Nephron (organoid): Measurements from ENCODE around the gene CHST11.
"Not testable (repeated sequence)": the region's sequence is repeated elsewhere in the genome, so short reads cannot be mapped to it uniquely, and the experiment has no call there.

Source experiments
- H3K27ac Mint-ChIP-seq, 3 experiments: 2 replicates each; pipeline ENCODE4 v1.8.0; 2020; ENCODE audit warnings: mixed read lengths in 3 of 3, mild to moderate bottlenecking in 2 of 3, moderate library complexity in 1 of 3
- H3K27me3 Mint-ChIP-seq: 2 replicates; pipeline ENCODE4 v1.8.0; 2021; ENCODE audit warnings: low read depth, mild to moderate bottlenecking, moderate library complexity, mixed read lengths
- H3K36me3 Mint-ChIP-seq: 2 replicates; pipeline ENCODE4 v1.8.0; 2020; ENCODE audit warnings: low read depth, mixed read lengths
- H3K4me1 Mint-ChIP-seq: 2 replicates; pipeline ENCODE4 v1.8.0; 2020; ENCODE audit warnings: mixed read lengths
- H3K4me3 Mint-ChIP-seq, 3 experiments: 2 replicates each; pipeline ENCODE4 v1.8.0; 2020; ENCODE audit warnings: mild to moderate bottlenecking in 3 of 3, mixed read lengths in 3 of 3, moderate library complexity in 2 of 3
- H3K9me3 Mint-ChIP-seq: 2 replicates; pipeline ENCODE4 v1.8.0; 2020; ENCODE audit warnings: mixed read lengths
- TF ChIP-seq, protein P1 (sequence below), 3 experiments: fragments of 200-600 bp; sonication (generic); IDR thresholded peaks; one replicate each; pipeline ENCODE4 v1.5.0; 2021; ENCODE audit warnings: antibody characterized with exemption in 3 of 3; ENCODE audit not compliant: unreplicated experiment in 3 of 3

Gene CHST11

DNA sequence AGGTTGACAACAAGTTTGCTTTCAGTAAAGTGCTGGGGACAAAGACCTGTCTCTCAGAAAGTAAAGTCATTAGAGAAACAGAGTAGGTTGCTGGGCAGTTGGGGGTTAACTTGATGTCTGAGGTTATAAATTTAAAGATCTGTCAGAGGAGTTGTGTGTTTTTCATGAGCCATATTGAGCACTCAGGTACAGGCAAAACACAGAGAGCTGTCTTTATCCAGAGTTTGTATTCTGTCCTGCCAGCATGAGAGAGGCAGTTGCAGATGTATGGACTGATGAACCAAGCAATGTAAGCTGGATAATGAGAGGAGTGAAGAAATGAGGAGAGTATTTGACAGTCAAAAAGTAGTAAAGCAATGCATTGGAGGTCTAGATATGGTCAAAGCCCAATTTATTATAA, 344.7 kb downstream of the CHST11 start:
- no peaks in the 10 kb centered on the region for H3K36me3 Mint-ChIP-seq
- peaks cover 4% of the 10 kb centered on the region for H3K27me3 Mint-ChIP-seq
- no peak overlapping the region for H3K4me3 Mint-ChIP-seq
- no peaks in the 10 kb centered on the region for H3K4me1 Mint-ChIP-seq
- no peak overlapping the region for H3K27ac Mint-ChIP-seq
- no peaks in the 10 kb centered on the region for H3K9me3 Mint-ChIP-seq
- TF ChIP-seq, protein P1, sequence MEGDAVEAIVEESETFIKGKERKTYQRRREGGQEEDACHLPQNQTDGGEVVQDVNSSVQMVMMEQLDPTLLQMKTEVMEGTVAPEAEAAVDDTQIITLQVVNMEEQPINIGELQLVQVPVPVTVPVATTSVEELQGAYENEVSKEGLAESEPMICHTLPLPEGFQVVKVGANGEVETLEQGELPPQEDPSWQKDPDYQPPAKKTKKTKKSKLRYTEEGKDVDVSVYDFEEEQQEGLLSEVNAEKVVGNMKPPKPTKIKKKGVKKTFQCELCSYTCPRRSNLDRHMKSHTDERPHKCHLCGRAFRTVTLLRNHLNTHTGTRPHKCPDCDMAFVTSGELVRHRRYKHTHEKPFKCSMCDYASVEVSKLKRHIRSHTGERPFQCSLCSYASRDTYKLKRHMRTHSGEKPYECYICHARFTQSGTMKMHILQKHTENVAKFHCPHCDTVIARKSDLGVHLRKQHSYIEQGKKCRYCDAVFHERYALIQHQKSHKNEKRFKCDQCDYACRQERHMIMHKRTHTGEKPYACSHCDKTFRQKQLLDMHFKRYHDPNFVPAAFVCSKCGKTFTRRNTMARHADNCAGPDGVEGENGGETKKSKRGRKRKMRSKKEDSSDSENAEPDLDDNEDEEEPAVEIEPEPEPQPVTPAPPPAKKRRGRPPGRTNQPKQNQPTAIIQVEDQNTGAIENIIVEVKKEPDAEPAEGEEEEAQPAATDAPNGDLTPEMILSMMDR (IDR thresholded peaks at IDR 0.05; ENCODE audit: unreplicated experiment in 3 of 3) = no peak

DNA sequence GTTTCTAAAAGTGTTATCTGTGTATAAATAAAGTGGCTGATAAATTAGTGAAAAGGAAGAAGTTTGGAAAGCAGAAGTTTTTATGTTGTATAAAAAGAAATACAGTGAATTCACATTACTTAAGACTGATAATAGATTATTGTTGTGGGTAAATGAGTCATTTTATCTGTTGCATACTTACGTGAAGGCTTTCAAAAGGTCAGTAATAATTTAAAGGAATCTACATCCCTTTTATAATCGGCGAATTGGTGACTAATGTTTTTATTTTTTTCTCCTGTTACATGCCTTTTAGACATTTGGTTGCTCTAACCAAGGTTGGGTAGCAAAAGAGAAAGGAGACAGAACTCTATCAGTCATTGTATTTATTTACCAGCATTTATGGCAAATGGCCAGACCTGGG, 345.5 kb downstream of the CHST11 start:
- H3K9me3 Mint-ChIP-seq = no peaks in the 10 kb centered on the region
- TF ChIP-seq, protein P1 (IDR thresholded peaks at IDR 0.05; ENCODE audit: unreplicated experiment in 3 of 3) = no peak
- no peaks in the 10 kb centered on the region for H3K36me3 Mint-ChIP-seq
- H3K27me3 Mint-ChIP-seq = peaks cover 4% of the 10 kb centered on the region
- no peak overlapping the region for H3K27ac Mint-ChIP-seq
- H3K4me3 Mint-ChIP-seq = no peak overlapping the region
- H3K4me1 Mint-ChIP-seq = no peaks in the 10 kb centered on the region

DNA sequence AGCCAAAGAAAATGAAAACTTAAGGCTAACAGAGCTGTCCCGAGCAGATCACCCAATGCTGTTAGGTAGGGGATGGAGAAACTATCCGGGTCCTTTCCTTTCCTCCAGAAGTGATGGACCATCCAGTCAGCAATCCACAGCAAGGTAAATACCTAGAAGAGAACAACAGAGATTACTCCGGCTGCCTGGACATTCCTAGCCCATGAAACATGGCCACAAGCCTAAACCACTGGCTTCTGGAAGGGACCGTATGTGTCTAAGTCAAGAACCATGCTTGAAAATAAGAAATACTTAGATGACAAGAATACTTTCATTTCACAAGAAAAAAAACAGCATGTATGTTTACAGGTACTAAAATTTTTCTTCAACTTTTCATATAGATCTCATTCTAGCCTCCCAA, 348.4 kb downstream of the CHST11 start:
- TF ChIP-seq, protein P1 (IDR thresholded peaks at IDR 0.05; ENCODE audit: unreplicated experiment in 3 of 3) = no peak
- Mint-ChIP-seq H3K4me1 (no peaks in the 10 kb centered on the region), H3K36me3 (no peaks in the 10 kb centered on the region), H3K4me3 (no peak overlapping the region), H3K9me3 (no peaks in the 10 kb centered on the region), H3K27ac (no peak overlapping the region), H3K27me3 (peaks cover 4% of the 10 kb centered on the region)

DNA sequence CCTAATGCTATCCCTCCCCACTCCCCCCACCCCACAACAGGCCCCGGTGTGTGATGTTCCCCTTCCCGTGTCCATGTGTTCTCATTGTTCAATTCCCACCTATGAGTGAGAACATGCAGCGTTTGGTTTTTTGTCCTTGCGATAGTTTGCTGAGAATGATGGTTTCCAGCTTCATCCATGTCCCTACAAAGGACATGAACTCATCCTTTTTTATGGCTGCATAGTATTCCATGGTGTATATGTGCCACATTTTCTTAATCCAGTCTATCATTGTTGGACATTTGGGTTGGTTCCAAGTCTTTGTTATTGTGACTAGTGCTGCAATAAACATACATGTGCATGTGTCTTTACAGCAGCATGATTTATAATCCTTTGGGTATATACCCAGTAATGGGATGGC, 349.4 kb downstream of the CHST11 start:
- H3K9me3 Mint-ChIP-seq, H3K4me1 Mint-ChIP-seq, H3K36me3 Mint-ChIP-seq, H3K27me3 Mint-ChIP-seq, H3K27ac Mint-ChIP-seq, H3K4me3 Mint-ChIP-seq: not testable (repeated sequence)

DNA sequence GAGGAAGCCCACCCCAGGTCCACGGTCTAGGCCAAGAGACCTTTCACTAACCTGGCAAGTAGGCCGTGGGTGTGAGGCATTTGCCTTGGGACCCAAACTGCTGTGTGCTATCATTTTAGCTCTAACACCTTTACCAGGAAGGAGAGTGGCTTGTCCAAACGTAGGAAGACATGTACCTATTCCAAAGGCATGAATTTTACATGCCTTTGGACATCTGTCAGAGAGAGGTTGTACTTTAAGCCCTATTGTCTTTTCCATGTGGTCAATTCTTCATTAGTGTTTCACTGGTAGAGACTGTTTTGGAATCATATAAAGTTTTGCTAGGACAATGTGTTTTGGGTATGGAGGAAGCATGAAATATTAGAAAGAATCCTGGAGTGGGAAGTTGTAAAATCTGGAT, 352.5 kb downstream of the CHST11 start:
- Mint-ChIP-seq H3K4me1 (no peaks in the 10 kb centered on the region), H3K4me3 (no peak overlapping the region), H3K27me3 (peaks cover 4% of the 10 kb centered on the region), H3K9me3 (no peaks in the 10 kb centered on the region), H3K36me3 (no peaks in the 10 kb centered on the region), H3K27ac (no peak overlapping the region)
- TF ChIP-seq, protein P1 (IDR thresholded peaks at IDR 0.05; ENCODE audit: unreplicated experiment in 3 of 3) = no peak

DNA sequence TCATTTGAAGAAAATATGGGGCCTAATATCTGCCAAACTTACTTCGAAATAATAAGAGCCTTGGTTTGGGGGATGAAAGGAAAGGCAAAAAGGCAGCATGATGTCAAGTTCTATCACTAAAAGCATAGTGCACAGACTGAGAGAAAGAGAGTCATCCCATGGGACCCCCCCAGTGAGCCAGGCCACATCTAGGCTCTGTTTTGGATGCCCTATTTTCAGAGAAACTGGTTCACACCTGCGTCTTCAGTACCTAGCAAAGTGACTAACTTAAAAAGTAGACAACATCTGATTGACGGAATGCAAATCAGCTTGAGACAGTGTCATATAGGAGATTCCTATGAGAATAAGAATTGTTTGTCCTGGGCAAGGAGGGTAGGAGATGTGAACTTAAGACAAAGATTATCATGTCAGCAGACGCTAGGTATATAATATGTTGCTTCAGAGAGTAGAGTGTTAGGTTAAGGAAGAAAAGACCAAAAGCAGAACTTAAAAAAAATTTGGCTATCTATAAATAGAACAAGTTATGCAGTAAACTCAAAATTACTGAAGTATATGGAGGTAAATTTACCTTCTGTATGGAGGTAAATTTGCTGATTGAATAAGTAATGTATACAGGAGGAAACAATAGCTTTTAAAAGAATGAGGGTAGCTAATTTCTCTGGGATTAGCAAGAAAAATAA, 353.1 kb downstream of the CHST11 start:
- TF ChIP-seq, protein P1 (IDR thresholded peaks at IDR 0.05; ENCODE audit: unreplicated experiment in 3 of 3) = no peak
- Mint-ChIP-seq H3K4me3 (no peak overlapping the region), H3K9me3 (no peaks in the 10 kb centered on the region), H3K27ac (no peak overlapping the region), H3K27me3 (peaks cover 4% of the 10 kb centered on the region), H3K36me3 (no peaks in the 10 kb centered on the region), H3K4me1 (no peaks in the 10 kb centered on the region)
